ENCODE results near the gene LYRM4. TPM values are rescaled to one million over a fixed set of nuclear protein-coding genes. Genes with fewer than 3 reads are reported as not detected.

Gene LYRM4
- polyA plus RNA-seq, 2 of the 4 experiments (the other 2 are of a cell fraction) = 25.6 to 43.3 TPM

GRCh38 chr6:5204376-5204775 lies 56.4 kb downstream of the LYRM4 start:
- ATAC-seq = no peak
- POLR2A ChIA-PET = no interaction called here
- Histone ChIP-seq H3K27ac (no peak overlapping the region), H3K9me3 (no peaks in the 10 kb centered on the region), H3K4me2 (no peak overlapping the region), H3K4me3 (no peak overlapping the region), H3K4me1 (peaks cover 21% of the 10 kb centered on the region)
- DNase-seq (ENCODE audit: low read depth in 1 of 2, low spot score in 1 of 2) = no peak
- CTCF ChIA-PET = interaction anchor here (1.0 to 1.4 kb wide), 2 partner anchors 10 to 11 kb away, joined by 3 read pairs; no protein-coding TSS in a partner anchor
- FAIRE-seq = no peak
- 95% methylated on average over 4 of the region's 4 CpGs for WGBS (ENCODE audit: missing lambda C conversion rate)
- no peak for TF ChIP-seq PHF8 (IDR thresholded peaks at IDR 0.05; ENCODE audit: borderline replicate concordance, low read depth)
- TF ChIP-seq RFX5 (IDR thresholded peaks at IDR 0.05) = no peak
- TF ChIP-seq RARB (CRISPR knock-in tag; IDR thresholded peaks at IDR 0.05) = no peak

- Histone ChIP-seq H3K27ac (no peak overlapping the region), H3K4me1 (peaks cover 21% of the 10 kb centered on the region), H3K9me3 (no peaks in the 10 kb centered on the region), H3K4me2 (no peak overlapping the region), H3K4me3 (no peak overlapping the region)
- FAIRE-seq = no peak
- WGBS (ENCODE audit: missing lambda C conversion rate) = 90% methylated on average over 10 of the region's 10 CpGs
- no peak for DNase-seq (ENCODE audit: low read depth in 1 of 2, low spot score in 1 of 2)
- TF ChIP-seq RARB (CRISPR knock-in tag; IDR thresholded peaks at IDR 0.05) (no peak), ESRRA (IDR thresholded peaks at IDR 0.05; ENCODE audit: borderline replicate concordance, low read length) (no peak), PHF8 (IDR thresholded peaks at IDR 0.05; ENCODE audit: borderline replicate concordance, low read depth) (no peak), NPAS2 (CRISPR knock-in tag; IDR thresholded peaks at IDR 0.05; ENCODE audit: borderline replicate concordance) (no peak), CBX8 (IDR thresholded peaks at IDR 0.05) (no peak), HOXA7 (CRISPR knock-in tag; IDR thresholded peaks at IDR 0.05) (no peak), JUN (IDR thresholded peaks at IDR 0.05) (no peak), NFE2L2 (conservative IDR thresholded peaks at IDR 0.05; ENCODE audit: low read length) (no peak), CEBPB (IDR thresholded peaks at IDR 0.05) (no peak), ELK1 (IDR thresholded peaks at IDR 0.05; ENCODE audit: low read depth, low read length) (no peak), ZNF302 (CRISPR knock-in tag; IDR thresholded peaks at IDR 0.05) (no peak), GATA3 (IDR thresholded peaks at IDR 0.05; ENCODE audit: borderline replicate concordance) (no peak)
- TF ChIP-seq, protein P1, sequence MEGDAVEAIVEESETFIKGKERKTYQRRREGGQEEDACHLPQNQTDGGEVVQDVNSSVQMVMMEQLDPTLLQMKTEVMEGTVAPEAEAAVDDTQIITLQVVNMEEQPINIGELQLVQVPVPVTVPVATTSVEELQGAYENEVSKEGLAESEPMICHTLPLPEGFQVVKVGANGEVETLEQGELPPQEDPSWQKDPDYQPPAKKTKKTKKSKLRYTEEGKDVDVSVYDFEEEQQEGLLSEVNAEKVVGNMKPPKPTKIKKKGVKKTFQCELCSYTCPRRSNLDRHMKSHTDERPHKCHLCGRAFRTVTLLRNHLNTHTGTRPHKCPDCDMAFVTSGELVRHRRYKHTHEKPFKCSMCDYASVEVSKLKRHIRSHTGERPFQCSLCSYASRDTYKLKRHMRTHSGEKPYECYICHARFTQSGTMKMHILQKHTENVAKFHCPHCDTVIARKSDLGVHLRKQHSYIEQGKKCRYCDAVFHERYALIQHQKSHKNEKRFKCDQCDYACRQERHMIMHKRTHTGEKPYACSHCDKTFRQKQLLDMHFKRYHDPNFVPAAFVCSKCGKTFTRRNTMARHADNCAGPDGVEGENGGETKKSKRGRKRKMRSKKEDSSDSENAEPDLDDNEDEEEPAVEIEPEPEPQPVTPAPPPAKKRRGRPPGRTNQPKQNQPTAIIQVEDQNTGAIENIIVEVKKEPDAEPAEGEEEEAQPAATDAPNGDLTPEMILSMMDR (IDR thresholded peaks at IDR 0.05) = no peak
- ChIA-PET CTCF (interaction anchor here (0.9 to 1.4 kb wide), 4 partner anchors 11 to 87 kb away, joined by 3 to 4 read pairs (median 3); no protein-coding TSS in a partner anchor), POLR2A (no interaction called here)
- no peak for ATAC-seq
Measured at GRCh38 chr6:5203546-5203945, 57.2 kb downstream of the LYRM4 start.

- H3K27ac ChIP-seq = no peak overlapping the region
- CTCF ChIA-PET = interaction anchor here (0.9 to 1.4 kb wide), 3 partner anchors 11 to 87 kb away, joined by 3 to 4 read pairs (median 3); no protein-coding TSS in a partner anchor
- H3K4me3 ChIP-seq = no peak overlapping the region
- H3K4me2 ChIP-seq = no peak overlapping the region
- peaks cover 21% of the 10 kb centered on the region for H3K4me1 ChIP-seq
- 92% methylated on average over 7 of the region's 7 CpGs for WGBS (ENCODE audit: missing lambda C conversion rate)
- no peak for FAIRE-seq
- POLR2A ChIA-PET = no interaction called here
- DNase-seq (ENCODE audit: low read depth in 1 of 2, low spot score in 1 of 2) = no peak
- no peak for ATAC-seq
- no peaks in the 10 kb centered on the region for H3K9me3 ChIP-seq
- TF ChIP-seq EHF (CRISPR knock-in tag; IDR thresholded peaks at IDR 0.05) (no peak), HMGXB4 (CRISPR knock-in tag; IDR thresholded peaks at IDR 0.05; ENCODE audit: borderline replicate concordance) (no peak), FOSL2 (IDR thresholded peaks at IDR 0.05) (no peak), FOSL2 (CRISPR knock-in tag; IDR thresholded peaks at IDR 0.05) (no peak), TFCP2L1 (CRISPR knock-in tag; IDR thresholded peaks at IDR 0.05) (no peak), TP53 (CRISPR knock-in tag; IDR thresholded peaks at IDR 0.05) (no peak), JUN (IDR thresholded peaks at IDR 0.05) (no peak), MYC (IDR thresholded peaks at IDR 0.05; ENCODE audit: borderline replicate concordance, low read length) (no peak)
Measured at GRCh38 chr6:5202941-5203340, 57.8 kb downstream of the LYRM4 start.

Measured in A549 (cell line).